Adrenal gland (tissue), 12 donors: ENCODE measurements around the gene TSPAN16. TPM values are rescaled to one million over a fixed set of nuclear protein-coding genes. Genes with fewer than 3 reads are reported as not detected.
"Not testable (repeated sequence)": the region's sequence is repeated elsewhere in the genome, so short reads cannot be mapped to it uniquely, and the experiment has no call there.

Source experiments
- DNase-seq, 7 donors: peaks; one replicate each; pipeline ENCODE4 v3.0.0-alpha.2; 2019 to 2020
- H3K27ac ChIP-seq, 5 donors: fragments of 200-600 bp; sonication (generic) in 4 of 5; 1 replicate in 3 of 5; 2 replicates in 2 of 5; pipeline versions ENCODE4 v1.5.1 to v1.8.0; 2016 to 2020; ENCODE audit warnings: mild to moderate bottlenecking in 1 of 5
- H3K27me3 ChIP-seq: fragments of 200-600 bp; 2 replicates; pipeline ENCODE4 v1.8.0; 2021
- H3K36me3 ChIP-seq, 2 donors: fragments of 200-600 bp; replicated peaks in 1 of 2; 1 replicate in 1 of 2; 2 replicates in 1 of 2; pipeline versions ENCODE4 v1.5.1 to v1.8.0; 2018 to 2022
- H3K4me1 ChIP-seq, 2 donors: fragments of 200-600 bp; replicated peaks in 1 of 2; 1 replicate in 1 of 2; 2 replicates in 1 of 2; pipeline versions ENCODE4 v1.5.1 to v1.8.0; 2018 to 2021
- H3K4me3 ChIP-seq, 4 donors: fragments of 200-600 bp; sonication (generic) in 3 of 4; one replicate each; pipeline ENCODE4 v1.5.1; 2016 to 2018
- H3K9me3 ChIP-seq, 3 donors: fragments of 200-600 bp; sonication (generic) in 1 of 3; replicated peaks in 1 of 3; 1 replicate in 2 of 3; 2 replicates in 1 of 3; pipeline versions ENCODE4 v1.5.1 to v1.8.0; 2016 to 2021
- POLR2A ChIP-seq, 2 donors: fragments of 450-650 bp; IDR thresholded peaks; one replicate each; pipeline ENCODE4 v1.6.1; 2017; ENCODE audit warnings: antibody characterized with exemption in 2 of 2, mild to moderate bottlenecking in 2 of 2, moderate library complexity in 1 of 2
- WGBS, 4 donors: extraction: QIAGEN DNeasy Blood & Tissue Kit in 2 of 4; methylation state at CpG; one replicate each; pipeline versions ENCODE4 v1.1.5 to v1.1.7; 2013 to 2017; 5-methylcytosine and 5-hydroxymethylcytosine counted together
- intact Hi-C, 2 donors: fragments of 100-400 bp; cut with DNase I; formaldehyde crosslinking; loops; one replicate each; pipeline versions ENCODE4 v1.14.1 to v1.15.0; 2022 to 2023
- polyA plus RNA-seq, 3 donors: library from polyadenylated mRNA; stranded (reverse); fragments of 200-250 nt in 2 of 3; fragments of 350-450 nt in 1 of 3; fragmentation: Illumina TruSeq in 1 of 3; extraction: RNeasy Lipid Tissue Mini Kit (QIAGEN cat#74804) in 1 of 3; gene quantifications; one replicate each; pipeline ENCODE4 v1.2.3, GENCODE V29; 2013 to 2014
- total RNA-seq, 9 donors: library from RNA; depleted of rRNA in 4 of 9; stranded (reverse); fragments of >200 nt in 4 of 9; fragments of 120-200 nt in 1 of 9; fragmentation: NEBNext Ultra II Directional in 1 of 9; extraction: Animal tissue kit (Norgen Biotek cat#: 25700) in 1 of 9; gene quantifications; one replicate each; pipeline versions ENCODE4 v1.1.0 to v1.2.4, GENCODE V29; 2013 to 2023
- TF ChIP-seq, protein P1 (sequence below), 6 experiments: fragments of 450-650 bp in 4 of 6; fragments of 200-600 bp in 2 of 6; sonication (generic) in 1 of 6; IDR thresholded peaks; 1 replicate in 5 of 6; 2 replicates in 1 of 6; pipeline versions ENCODE4 v1.5.1 to v1.8.0; 2016 to 2021; ENCODE audit warnings: antibody characterized with exemption in 6 of 6, mild to moderate bottlenecking in 2 of 6, moderate library complexity in 1 of 6
- donor health status: healthy with polysubstance abuse.
- donor health status: Bipolar disorder and iron deficiency.
- donor health status: DM: yes; HTN: yes; CAD: no.
- donor health status: DM: no; HTN: no; CAD: no.
- donor health status: DM: no; HTN: no; CAD: no.
- donor health status: DM: yes; HTN: yes; CAD: no.

The TSPAN16 gene
- total and polyA plus RNA-seq, 12 donors, result not detected

DNA sequence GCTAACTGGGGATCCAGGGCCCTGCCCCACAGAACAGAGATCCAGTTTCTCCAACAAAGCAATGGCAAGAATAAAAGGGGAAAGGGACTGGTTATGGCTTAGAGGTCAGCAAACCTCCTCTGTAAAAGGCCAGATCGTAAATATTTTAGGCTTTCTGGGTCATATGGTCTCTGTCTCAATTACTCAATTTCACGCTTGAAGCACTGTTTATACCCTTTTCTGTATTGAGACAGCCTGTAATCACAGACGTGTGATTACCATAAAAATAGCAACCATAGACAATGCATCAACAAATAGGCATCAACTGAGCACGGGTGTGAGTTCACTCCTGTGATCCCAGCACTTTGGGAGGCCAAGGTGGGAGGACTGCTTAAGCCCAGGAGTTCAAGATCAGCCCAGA lies 34.2 kb downstream of the TSPAN16 start:
- TF ChIP-seq, protein P1, sequence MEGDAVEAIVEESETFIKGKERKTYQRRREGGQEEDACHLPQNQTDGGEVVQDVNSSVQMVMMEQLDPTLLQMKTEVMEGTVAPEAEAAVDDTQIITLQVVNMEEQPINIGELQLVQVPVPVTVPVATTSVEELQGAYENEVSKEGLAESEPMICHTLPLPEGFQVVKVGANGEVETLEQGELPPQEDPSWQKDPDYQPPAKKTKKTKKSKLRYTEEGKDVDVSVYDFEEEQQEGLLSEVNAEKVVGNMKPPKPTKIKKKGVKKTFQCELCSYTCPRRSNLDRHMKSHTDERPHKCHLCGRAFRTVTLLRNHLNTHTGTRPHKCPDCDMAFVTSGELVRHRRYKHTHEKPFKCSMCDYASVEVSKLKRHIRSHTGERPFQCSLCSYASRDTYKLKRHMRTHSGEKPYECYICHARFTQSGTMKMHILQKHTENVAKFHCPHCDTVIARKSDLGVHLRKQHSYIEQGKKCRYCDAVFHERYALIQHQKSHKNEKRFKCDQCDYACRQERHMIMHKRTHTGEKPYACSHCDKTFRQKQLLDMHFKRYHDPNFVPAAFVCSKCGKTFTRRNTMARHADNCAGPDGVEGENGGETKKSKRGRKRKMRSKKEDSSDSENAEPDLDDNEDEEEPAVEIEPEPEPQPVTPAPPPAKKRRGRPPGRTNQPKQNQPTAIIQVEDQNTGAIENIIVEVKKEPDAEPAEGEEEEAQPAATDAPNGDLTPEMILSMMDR (IDR thresholded peaks at IDR 0.05), result no peak
- TF ChIP-seq POLR2A (IDR thresholded peaks at IDR 0.05), result no peak
- Histone ChIP-seq H3K9me3 (no peaks in the 10 kb centered on the region), H3K4me1 (no peaks in the 10 kb centered on the region), H3K27ac (no peak overlapping the region), H3K27me3 (no peaks in the 10 kb centered on the region), H3K4me3 (no peak overlapping the region), H3K36me3 (peaks cover 0 to 30% of the 10 kb centered on the region in 2 donors)
- DNase-seq, result no peak
- intact Hi-C loops, result no loop called here
- 69 to 84% (median 81%) methylated on average over 4 of the region's 4 CpGs for WGBS, 4 donors

DNA sequence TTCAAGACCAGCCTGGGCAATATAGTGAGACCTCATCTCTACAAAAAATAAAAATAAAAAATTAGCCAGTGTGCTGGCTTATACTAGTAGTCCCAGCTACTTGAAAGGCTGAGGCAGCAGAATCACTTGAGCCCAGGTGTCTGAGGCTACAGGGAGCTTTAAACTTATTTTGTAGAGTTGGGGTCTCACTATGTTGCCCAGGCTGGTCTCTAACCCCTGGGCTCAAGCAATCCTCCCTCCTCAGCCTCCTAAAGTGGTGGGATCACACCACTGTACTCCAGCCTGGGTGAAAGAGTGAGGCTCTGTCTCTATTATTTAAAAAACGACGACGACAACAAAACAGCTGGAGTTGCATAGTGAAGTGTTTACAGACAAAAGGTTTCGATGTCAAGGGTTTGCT lies 35.5 kb downstream of the TSPAN16 start:
- intact Hi-C loops, result no loop called here
- Histone ChIP-seq H3K27me3 (no peaks in the 10 kb centered on the region), H3K4me3 (no peak overlapping the region), H3K9me3 (no peaks in the 10 kb centered on the region), H3K36me3 (peaks cover 0 to 44% of the 10 kb centered on the region in 2 donors), H3K4me1 (no peaks in the 10 kb centered on the region), H3K27ac (no peak overlapping the region)
- 77 to 96% (median 86%) methylated on average over 4 of the region's 4 CpGs for WGBS, 4 donors
- no peak for TF ChIP-seq POLR2A (IDR thresholded peaks at IDR 0.05)
- TF ChIP-seq, protein P1 (IDR thresholded peaks at IDR 0.05), result no peak
- DNase-seq, result no peak

DNA sequence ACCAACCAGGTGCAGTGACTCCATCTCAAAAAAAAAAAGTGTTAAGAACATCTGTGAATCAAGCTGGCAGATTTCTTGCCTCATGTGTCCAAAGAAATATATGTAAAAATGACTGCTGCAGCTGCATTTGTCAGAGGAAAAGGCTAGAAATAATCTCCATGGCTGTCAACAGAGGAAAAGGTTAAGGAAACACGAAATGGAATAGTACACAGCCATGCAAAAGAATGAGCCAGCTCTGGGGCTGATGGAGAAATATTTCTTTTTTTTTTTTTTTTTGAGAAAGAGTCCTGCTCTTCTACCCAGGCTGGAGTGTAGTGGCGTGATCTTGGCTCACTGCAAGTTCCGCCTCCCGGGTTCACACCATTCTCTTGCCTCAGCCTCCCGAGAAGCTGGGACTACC lies 36.9 kb downstream of the TSPAN16 start:
- TF ChIP-seq, protein P1 (IDR thresholded peaks at IDR 0.05), result no peak
- no peak for TF ChIP-seq POLR2A (IDR thresholded peaks at IDR 0.05)
- Histone ChIP-seq H3K4me1 (no peaks in the 10 kb centered on the region), H3K36me3 (peaks cover 0 to 38% of the 10 kb centered on the region in 2 donors), H3K4me3 (no peak overlapping the region), H3K27me3 (no peaks in the 10 kb centered on the region), H3K27ac (no peak overlapping the region), H3K9me3 (no peaks in the 10 kb centered on the region)
- DNase-seq, result no peak
- WGBS, 4 donors, result 93 to 95% (median 94%) methylated on average over 5 of the region's 5 CpGs
- intact Hi-C loops, result no loop called here

DNA sequence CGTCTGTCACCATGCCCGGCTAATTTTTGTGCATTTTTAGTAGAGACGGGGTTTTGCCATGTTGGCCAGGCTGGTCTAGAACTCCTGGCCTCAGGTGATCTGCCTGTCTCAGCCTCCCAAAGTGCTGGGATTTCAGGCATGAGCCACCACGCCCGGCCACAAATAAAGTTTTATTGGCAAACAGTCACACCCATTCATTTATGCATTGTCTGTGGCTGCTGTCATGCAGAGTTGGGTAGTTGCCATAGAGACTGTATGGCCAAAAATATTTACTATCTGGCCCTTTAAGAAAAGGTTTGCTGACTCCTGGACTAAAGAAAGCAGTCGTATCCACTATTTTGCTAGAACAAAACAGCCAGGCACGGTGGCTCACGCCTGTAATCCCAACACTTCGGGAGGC lies 37.9 kb downstream of the TSPAN16 start:
- DNase-seq, H3K4me3 ChIP-seq, intact Hi-C loops, H3K27me3 ChIP-seq, H3K27ac ChIP-seq, H3K4me1 ChIP-seq, H3K9me3 ChIP-seq: not testable (repeated sequence)
- 86 to 94% (median 89%) methylated on average over 9 of the region's 9 CpGs for WGBS, 4 donors
- peaks cover 0 to 38% of the 10 kb centered on the region in 2 donors for H3K36me3 ChIP-seq

DNA sequence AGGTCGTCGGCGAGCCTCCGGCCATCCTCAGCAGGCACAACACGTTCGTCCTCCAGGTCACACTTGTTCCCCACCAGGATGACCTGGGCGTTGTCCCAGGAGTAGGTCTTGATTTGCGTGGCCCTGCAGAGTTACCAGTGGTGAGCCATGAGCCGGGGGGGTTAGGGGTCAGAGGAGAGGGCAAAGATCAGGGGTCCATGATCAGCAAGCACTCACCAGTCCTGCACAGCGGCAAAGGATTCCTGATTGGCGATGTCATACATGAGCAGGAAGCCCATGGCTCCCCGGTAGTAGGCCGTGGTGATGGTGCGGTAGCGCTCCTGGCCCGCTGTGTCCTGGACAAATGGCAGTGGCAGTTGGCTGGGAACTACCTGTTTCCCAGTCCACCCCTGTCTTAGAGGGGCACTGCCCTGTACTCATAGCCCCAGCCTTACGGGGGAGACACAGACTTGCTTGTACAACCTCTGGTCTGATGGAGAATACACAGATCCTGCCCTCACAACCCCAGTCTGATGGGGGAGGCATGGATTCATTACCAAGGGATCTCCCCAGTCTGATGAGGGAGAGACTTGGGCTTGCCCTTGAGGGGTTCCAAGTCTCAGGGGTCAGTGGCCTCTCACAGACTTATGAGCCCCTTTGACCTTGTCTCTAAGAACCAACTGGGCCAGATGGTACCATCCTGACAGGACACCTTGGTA lies 39.6 kb downstream of the TSPAN16 start:
- intact Hi-C loops, result no loop called here
- WGBS, 4 donors, result 91 to 100% (median 95%) methylated on average over 1 to 17 of the region's 17 CpGs
- DNase-seq, result no peak
- Histone ChIP-seq H3K27ac (no peak overlapping the region), H3K36me3 (peaks cover 0 to 35% of the 10 kb centered on the region in 2 donors), H3K27me3 (no peaks in the 10 kb centered on the region), H3K4me1 (peaks cover 11 to 13% of the 10 kb centered on the region in 2 donors), H3K4me3 (no peak overlapping the region), H3K9me3 (no peaks in the 10 kb centered on the region)
- TF ChIP-seq, protein P1 (IDR thresholded peaks at IDR 0.05), result no peak
- no peak for TF ChIP-seq POLR2A (IDR thresholded peaks at IDR 0.05)
